LoVo (cell line): ENCODE measurements around the gene HOXA6.

Source experiments
- DNase-seq: peaks from one replicate; pipeline ENCODE4 v3.0.0-alpha.2; 2016; ENCODE audit warnings: low spot score

HOXA6 gene

GRCh38 chr7:27161214-27161720 lies 13.7 kb upstream of the HOXA6 start:
- DNase-seq: peak; percentile 75

DNA sequence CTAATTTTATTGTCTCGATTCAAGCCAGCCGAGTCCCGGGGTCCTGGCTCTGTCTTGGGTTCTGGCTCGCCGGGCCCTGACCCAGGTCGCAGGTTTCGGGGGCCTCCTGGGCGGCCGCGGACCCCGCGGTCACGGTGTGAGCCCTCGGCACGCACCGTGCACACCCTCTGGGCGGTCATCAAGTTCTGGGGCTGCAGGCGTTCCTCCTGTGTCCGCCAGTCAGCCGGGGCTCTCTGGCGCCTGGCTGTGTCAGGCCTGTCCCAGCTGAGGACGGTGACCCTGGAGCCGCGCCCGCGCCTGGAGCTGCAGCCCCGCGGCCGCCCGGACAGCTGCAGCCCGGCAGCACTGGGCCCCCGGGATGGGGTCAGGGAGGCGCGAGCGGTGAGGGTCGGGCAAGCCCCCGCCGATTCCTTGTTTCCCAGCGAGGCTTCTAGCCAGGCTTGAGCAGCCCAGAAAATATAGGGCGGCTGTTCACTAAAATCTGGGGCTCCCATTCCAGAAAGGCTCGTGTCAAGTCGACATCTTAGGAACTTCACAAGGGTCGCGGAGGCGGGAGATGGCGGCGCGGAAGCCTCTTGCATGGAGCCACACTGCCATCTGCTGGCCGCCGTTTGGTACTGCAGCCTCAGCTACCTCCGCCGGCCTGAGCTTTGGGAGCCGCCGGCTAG lies 13.1 kb upstream of the HOXA6 start:
- DNase-seq: peak; percentile 95

- DNase-seq: peak; percentile 37
Measured at GRCh38 chr7:27160145-27160545, 12.6 kb upstream of the HOXA6 start.

- peak; percentile 40 for DNase-seq
Measured at GRCh38 chr7:27159266-27160144, 11.9 kb upstream of the HOXA6 start.

DNA sequence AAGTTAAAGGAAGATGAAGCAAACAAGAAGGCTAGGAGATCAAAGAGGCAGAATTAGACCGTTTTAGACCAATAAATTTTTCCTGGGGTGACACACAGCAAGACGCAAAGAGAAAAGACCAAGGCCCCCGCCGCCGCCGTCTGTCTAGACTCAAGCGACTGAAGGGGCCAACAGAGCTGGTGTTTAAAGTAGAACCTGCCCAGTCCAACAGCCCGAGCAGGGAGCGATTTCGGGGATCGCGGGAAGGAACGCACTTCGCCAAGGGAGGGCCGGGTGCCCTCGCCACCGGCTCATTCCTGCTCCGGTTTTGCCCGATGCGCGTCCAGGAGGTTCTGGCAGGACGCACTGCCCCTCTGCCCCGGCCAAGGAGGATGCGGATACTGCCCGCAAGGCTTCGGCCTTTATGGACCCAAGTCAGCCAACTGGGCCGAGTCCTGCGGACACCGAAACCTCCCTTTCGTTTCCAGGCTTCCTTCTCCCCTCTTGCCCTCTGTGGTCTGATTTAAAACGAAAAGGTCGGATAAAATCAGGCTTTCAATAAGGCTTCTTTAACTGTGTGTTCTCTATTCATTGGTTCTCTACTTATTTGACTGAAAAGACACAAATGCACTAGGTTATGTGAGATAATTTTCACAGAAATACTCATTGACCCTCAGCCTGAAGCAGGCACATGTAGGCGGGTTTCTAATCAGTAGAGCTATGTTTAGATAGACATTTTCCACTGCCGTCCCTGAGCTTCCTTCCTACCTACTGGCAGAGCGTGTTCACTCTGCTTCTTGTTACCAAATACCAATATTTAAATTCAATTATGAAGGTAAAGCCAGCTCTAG lies 11.1 kb upstream of the HOXA6 start:
- peak; percentile 32 for DNase-seq

DNA sequence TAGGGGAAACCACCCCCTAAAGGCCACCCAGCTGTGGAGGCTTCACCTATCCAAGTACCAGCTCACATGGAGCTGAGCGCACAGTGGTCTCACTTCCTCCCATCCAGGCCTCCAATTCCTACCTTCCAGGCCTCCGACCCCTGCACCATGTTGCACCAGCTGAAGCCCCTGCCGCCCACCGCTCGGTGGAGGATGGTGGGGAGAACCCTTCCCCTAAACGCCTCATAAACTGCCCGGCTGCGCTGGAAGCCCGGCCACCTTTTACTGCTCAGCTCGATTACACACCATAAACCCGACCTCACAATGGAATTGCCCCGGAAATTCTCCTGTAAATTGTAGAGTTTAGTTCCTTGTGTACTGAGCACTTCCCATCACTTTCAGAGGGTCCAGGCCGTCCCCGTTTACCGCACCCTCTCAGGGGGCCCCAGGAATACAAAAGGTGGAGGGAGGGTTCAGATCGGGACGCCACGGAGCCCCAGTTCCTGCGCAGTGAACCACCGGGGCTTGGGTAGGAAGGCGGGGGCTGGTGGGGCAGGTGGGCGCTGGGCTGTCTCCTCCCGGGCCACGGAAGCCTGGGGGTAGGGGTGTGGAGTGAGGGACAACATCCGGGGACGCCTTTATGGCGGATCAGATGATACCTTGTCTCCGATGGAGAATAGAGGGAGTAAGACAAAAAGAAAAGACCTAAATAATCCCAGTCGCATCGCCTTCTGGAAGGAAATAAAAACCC lies 10.3 kb upstream of the HOXA6 start:
- peak; percentile 36 for DNase-seq

GRCh38 chr7:27156916-27157701 lies 9.5 kb upstream of the HOXA6 start:
- peak; percentile 28 for DNase-seq

DNA sequence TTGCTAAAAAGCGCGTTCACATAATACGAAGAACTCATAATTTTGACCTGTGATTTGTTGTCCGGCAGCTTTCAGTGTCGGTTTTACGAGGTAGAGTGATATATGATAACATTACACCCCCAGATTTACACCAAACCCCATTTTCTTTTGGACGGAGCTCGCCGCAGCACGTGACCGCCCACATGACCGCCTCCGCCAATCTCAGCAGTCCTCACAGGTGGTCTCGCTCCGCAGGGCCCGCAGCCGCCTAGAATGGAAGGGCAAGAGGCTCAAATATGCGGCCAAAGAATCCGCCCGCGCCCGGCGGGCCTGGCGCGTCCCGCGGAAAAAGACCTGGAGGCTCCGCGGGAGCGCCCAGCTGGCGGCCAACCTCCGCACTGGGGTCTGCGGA lies 8.9 kb upstream of the HOXA6 start, which contains the start of gene HOXA7:
Gene HOXA7 (minus strand): TSS at position 168 of the 391 bp plus-strand sequence. CDS start 130 bp downstream, at position 38.
- DNase-seq: peak; percentile 92

DNA sequence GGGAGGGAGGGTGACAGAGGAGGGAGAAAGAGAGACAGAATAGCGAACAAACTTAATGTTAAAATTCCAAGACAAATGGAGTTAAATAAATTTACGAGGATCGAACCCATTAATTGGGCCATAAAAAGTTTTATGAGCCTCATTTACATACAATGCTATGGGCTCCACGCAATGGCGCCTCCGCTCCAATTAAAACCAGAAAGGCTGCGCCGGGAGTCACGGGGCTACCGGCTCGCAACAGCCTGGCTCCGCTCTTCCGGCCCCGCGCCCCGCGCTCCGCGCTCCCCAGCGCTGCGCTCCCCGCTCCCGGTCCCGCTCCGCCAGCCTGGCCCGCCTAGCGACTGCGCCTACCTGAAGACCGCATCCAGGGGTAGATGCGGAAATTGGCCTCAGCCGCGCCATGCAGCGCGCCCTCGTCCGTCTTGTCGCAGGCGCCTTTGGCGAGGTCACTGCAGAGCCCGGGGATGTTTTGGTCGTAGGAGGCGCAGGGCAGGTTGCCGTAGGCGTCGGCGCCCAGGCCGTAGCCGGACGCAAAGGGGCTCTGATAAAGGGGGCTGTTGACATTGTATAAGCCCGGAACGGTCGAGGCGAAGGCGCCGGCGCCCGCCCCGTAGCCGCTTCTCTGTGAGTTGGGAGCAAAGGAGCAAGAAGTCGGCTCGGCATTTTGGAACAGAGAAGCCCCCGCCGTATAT lies 8.4 kb upstream of the HOXA6 start:
- DNase-seq: peak; percentile 80

DNA sequence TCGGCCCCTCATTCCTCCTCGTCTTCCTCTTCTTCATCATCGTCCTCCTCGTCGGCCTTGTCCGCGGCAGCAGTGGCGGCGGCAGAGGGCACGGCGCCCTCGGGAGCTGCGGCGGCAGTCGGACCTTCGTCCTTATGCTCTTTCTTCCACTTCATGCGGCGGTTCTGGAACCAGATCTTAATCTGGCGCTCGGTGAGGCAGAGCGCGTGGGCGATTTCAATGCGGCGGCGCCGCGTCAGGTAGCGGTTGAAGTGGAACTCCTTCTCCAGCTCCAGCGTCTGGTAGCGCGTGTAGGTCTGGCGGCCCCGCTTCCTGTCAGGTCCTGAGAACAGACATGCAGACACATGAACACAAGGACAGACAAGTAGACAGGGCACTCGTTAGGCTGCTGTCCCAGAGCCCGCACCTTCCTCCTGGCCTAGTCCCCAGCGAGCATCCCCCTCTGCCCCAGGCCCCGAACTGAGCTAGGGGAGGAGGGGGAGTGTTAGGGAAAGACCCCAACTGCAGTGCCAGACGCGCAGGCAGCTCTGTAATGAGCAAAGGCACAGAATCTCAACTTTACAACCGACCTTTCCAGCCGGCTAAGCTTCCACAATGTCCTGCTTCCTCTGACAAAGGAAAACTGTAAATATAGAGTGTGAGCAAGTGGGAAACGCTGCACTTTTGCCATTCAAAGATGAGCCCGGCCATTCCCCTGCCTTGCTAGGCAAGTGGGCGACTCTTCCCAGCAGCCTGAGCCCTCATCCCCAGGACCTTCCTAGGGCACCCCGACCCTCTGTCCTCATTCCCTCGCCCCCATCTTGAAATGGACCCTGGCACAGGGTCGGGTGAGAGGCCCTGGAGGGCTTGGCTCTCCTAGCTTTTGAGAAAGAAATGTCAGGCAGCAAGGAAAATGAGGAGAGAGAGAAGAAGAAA lies 7.6 kb upstream of the HOXA6 start:
- DNase-seq: no peak

- DNase-seq: no peak
Measured at GRCh38 chr7:27154369-27154768, 6.8 kb upstream of the HOXA6 start.

GRCh38 chr7:27153526-27153925 lies 6.0 kb upstream of the HOXA6 start:
- no peak for DNase-seq

GRCh38 chr7:27152816-27153442 lies 5.4 kb upstream of the HOXA6 start:
- DNase-seq: no peak

GRCh38 chr7:27151931-27152815 lies 4.6 kb upstream of the HOXA6 start, which contains the start of gene HOXA3:
Gene HOXA3 (minus strand): TSS chr7:27152583. CDS start chr7:27110640, 41,943 bp downstream.
- DNase-seq: peak; percentile 94

DNA sequence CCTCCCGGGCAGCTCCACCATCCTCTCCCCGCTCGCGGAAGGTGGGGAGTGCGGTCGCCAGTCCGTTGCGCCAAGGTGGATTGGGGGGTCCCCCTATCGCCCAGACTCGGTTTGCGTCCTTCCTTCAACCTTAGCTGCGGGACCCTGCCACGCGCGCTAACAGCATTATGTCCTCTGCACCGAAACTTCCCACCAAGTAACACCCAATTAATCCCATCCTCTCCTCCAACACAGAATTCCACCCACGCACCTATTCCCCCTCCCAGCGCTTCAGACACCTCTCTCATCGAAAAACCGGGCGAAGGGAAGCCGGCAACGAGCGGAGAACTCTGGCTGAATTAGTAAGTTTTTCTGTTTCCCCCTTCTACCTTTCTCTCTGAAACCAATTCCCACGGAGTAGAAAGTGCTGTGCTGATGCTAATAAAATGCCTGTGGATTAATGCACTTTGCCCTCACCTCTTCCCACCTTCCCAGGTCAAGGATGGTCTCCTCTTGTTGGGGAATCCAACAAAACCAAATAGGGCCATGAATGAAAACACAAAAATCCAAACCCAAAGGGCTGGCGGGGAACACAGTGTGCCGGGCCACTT lies 3.9 kb upstream of the HOXA6 start:
- peak; percentile 22 for DNase-seq

DNA sequence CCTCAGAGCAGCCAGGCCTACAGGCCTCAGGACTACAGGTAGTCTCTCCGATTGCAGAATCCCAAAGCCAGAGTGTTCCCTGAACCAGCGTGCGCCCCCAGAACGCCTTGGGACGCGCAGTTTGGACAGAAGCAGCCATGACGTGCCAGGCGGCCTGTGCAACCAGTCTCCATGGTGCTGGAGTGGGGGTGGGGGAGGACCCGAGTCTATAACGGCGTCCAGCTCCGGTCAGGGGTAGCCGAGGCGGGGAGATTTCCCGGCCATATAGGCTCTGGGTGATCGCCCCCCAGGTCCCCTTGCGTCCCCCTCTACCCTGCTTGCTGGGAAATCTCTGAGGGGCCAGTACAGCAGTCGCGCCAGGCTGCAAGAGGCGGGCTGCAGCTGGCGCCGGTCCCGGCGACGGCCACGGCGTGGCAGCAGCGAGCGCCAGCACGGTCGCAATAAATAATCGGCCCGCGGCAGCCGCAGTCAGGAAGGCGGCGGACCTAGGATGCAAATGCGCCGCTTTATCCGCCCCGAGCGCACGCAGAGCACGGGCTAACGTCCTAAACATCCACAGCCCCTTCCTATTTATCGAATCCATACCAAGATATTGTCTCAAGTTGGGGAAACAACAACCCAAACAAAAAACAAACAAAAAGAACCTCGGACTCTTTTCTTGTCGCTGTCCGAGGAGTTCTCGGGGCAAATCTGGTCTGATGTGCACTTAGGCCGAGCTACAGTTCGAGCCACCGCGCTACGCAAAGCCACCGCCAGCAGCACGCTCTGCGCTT lies 3.2 kb upstream of the HOXA6 start:
- peak; percentile 91 for DNase-seq
